Tibial nerve (tissue), 4 donors: Measurements from ENCODE around the gene CYLC2. TPM values are rescaled to one million over a fixed set of nuclear protein-coding genes. Genes with fewer than 3 reads are reported as not detected.

Source experiments
- DNase-seq, 2 donors: peaks; one replicate each; pipeline ENCODE4 v3.0.0-alpha.2; 2019; ENCODE audit warnings: low spot score in 2 of 2
- H3K27ac ChIP-seq, 4 donors: fragments of 200-600 bp; sonication (generic) in 3 of 4; one replicate each; pipeline ENCODE4 v1.5.1; 2017 to 2019; ENCODE audit warnings: mild to moderate bottlenecking in 1 of 4
- H3K27me3 ChIP-seq, 2 donors: fragments of 200-600 bp; sonication (generic) in 1 of 2; one replicate each; pipeline versions ENCODE4 v1.5.1 to v1.6.0; 2017 to 2019
- H3K36me3 ChIP-seq, 3 donors: fragments of 200-600 bp; sonication (generic); one replicate each; pipeline ENCODE4 v1.5.1; 2018 to 2019
- H3K4me1 ChIP-seq, 4 donors: fragments of 200-600 bp; sonication (generic) in 3 of 4; one replicate each; pipeline ENCODE4 v1.5.1; 2017 to 2019
- H3K4me3 ChIP-seq, 4 donors: fragments of 200-600 bp; sonication (generic) in 3 of 4; one replicate each; pipeline ENCODE4 v1.5.1; 2017 to 2019; ENCODE audit warnings: mild to moderate bottlenecking in 1 of 4, moderate library complexity in 1 of 4
- H3K9me3 ChIP-seq, 4 donors: fragments of 200-600 bp; sonication (generic) in 3 of 4; one replicate each; pipeline ENCODE4 v1.5.1; 2017 to 2019
- EP300 ChIP-seq, 2 donors: sonication (generic); formaldehyde crosslinking; IDR thresholded peaks; one replicate each; pipeline ENCODE4 v1.6.1; 2017; ENCODE audit warnings: antibody characterized with exemption in 2 of 2, mild to moderate bottlenecking in 1 of 2
- POLR2A ChIP-seq, 2 donors: fragments of 450-650 bp; IDR thresholded peaks; one replicate each; pipeline ENCODE4 v1.6.1; 2017; ENCODE audit warnings: antibody characterized with exemption in 2 of 2, mild to moderate bottlenecking in 2 of 2, moderate library complexity in 2 of 2
- WGBS, 2 donors: methylation state at CpG; one replicate each; pipeline ENCODE4 v1.1.5; 2018; 5-methylcytosine and 5-hydroxymethylcytosine counted together
- small RNA-seq: library from RNA; depleted of rRNA; stranded (forward); fragments of <200 nt; gene quantifications from one replicate; pipeline ENCODE3, GENCODE V24; 2016
- total RNA-seq, 4 donors: library from RNA; depleted of rRNA; stranded (reverse); fragments of >200 nt; gene quantifications; one replicate each; pipeline ENCODE4 v1.1.0, GENCODE V29; 2016
- TF ChIP-seq, protein P1 (sequence below), 5 experiments: fragments of 200-600 bp in 3 of 5; fragments of 450-650 bp in 2 of 5; sonication (generic) in 3 of 5; IDR thresholded peaks; one replicate each; pipeline ENCODE4 v1.5.1; 2016 to 2019; ENCODE audit warnings: antibody characterized with exemption in 5 of 5, mild to moderate bottlenecking in 3 of 5, moderate library complexity in 2 of 5

Gene CYLC2
- total RNA-seq, 4 donors from 2014 or later: not detected

DNA sequence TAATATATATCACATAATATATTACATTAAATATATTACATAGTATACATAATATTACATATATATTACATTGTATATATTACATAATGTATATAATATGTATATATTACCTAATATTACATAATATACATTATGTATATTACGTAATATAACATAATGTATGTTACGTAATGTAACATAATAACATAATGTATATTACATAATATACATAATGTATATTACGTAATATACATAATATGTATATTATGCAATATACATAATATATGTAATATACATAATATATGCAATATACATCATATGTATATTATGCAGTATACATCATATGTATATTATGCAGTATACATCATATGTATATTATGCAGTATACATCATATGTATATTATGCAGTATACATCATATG is 19.1 kb downstream of the CYLC2 start:
- WGBS, 2 donors: 100% methylated on average over 2 to 3 of the region's 3 CpGs
- H3K36me3 ChIP-seq: no peaks in the 10 kb centered on the region

GRCh38 chr9:103025796-103026195 is 30.7 kb downstream of the CYLC2 start:
- H3K4me3 ChIP-seq: no peak overlapping the region
- H3K9me3 ChIP-seq: peaks cover 0 to 7% (median 0%) of the 10 kb centered on the region in 4 donors
- TF ChIP-seq EP300 (IDR thresholded peaks at IDR 0.05) (no peak), POLR2A (IDR thresholded peaks at IDR 0.05) (no peak)
- TF ChIP-seq, protein P1, sequence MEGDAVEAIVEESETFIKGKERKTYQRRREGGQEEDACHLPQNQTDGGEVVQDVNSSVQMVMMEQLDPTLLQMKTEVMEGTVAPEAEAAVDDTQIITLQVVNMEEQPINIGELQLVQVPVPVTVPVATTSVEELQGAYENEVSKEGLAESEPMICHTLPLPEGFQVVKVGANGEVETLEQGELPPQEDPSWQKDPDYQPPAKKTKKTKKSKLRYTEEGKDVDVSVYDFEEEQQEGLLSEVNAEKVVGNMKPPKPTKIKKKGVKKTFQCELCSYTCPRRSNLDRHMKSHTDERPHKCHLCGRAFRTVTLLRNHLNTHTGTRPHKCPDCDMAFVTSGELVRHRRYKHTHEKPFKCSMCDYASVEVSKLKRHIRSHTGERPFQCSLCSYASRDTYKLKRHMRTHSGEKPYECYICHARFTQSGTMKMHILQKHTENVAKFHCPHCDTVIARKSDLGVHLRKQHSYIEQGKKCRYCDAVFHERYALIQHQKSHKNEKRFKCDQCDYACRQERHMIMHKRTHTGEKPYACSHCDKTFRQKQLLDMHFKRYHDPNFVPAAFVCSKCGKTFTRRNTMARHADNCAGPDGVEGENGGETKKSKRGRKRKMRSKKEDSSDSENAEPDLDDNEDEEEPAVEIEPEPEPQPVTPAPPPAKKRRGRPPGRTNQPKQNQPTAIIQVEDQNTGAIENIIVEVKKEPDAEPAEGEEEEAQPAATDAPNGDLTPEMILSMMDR (IDR thresholded peaks at IDR 0.05): no peak
- H3K4me1 ChIP-seq: no peaks in the 10 kb centered on the region
- no peak overlapping the region for H3K27ac ChIP-seq
- no peaks in the 10 kb centered on the region for H3K27me3 ChIP-seq
- 25 to 34% methylated on average over 2 of the region's 2 CpGs for WGBS, 2 donors
- no peaks in the 10 kb centered on the region for H3K36me3 ChIP-seq
- no peak for DNase-seq

More for the DNA sequence above, 19.1 kb downstream of the CYLC2 start:
- H3K4me1 ChIP-seq: no peaks in the 10 kb centered on the region
- H3K27me3 ChIP-seq: no peaks in the 10 kb centered on the region
- H3K4me3 ChIP-seq: no peak overlapping the region
- no peak for TF ChIP-seq POLR2A (IDR thresholded peaks at IDR 0.05)
- TF ChIP-seq EP300 (IDR thresholded peaks at IDR 0.05): no peak
- TF ChIP-seq, protein P1 (IDR thresholded peaks at IDR 0.05): no peak
- no peak overlapping the region for H3K27ac ChIP-seq
- no peak for DNase-seq
- no peaks in the 10 kb centered on the region for H3K9me3 ChIP-seq

DNA sequence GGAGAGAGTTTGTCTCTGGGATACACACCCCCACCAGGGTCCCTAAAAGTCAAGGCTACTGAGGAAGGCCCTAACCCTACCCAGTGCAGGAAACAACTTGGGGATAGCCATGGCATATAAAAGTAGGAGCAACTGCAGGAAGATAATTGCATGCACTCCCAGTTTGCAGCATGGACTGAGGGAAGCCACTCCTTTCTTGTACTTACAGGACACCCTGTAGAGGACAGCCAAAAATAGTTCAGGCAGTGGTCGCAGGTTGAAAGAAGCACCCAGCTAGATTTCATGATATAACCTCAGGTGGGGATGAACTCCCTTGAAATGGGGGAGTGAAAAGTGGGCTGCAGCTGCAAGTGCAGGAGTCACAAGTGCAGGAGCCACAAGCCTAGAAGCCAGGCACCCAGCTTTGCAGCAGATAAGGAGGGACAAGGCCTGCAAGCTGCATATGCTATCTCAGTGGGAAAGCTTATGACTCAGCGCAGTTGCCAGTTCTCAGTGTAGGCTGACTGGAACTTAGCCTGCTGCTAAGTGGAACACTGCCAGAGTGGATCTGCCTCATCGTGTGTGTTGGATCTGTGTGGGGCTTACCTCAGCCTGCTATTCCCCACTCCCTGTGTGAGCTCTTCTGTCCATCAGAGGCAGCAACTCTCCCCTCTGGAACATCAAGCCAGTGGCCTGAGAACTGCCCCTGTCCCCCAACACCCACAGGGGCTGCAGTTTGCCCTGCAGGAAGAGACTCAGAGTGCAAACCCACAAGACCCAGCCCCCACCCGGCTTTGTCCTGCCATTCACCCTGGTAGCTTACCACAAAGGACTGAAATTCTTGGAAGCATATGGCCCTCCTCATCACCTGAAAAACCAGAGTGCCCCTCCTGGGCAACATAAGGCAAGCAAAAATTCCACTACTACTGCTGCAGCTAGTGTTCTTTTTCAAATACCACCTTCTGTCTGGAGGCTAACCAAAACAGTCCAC is 42.7 kb downstream of the CYLC2 start:
- H3K4me1 ChIP-seq: no peaks in the 10 kb centered on the region
- no peak overlapping the region for H3K4me3 ChIP-seq
- no peaks in the 10 kb centered on the region for H3K36me3 ChIP-seq
- H3K27me3 ChIP-seq: no peaks in the 10 kb centered on the region
- no peaks in the 10 kb centered on the region for H3K9me3 ChIP-seq
- DNase-seq: no peak
- no peak for TF ChIP-seq EP300 (IDR thresholded peaks at IDR 0.05)
- no peak for TF ChIP-seq POLR2A (IDR thresholded peaks at IDR 0.05)
- H3K27ac ChIP-seq: no peak overlapping the region
- 70 to 78% methylated on average over 4 of the region's 4 CpGs for WGBS, 2 donors

GRCh38 chr9:103041961-103042360 is 46.8 kb downstream of the CYLC2 start:
- Histone ChIP-seq H3K4me1 (no peaks in the 10 kb centered on the region), H3K36me3 (no peaks in the 10 kb centered on the region), H3K27ac (no peak overlapping the region), H3K4me3 (no peak overlapping the region), H3K27me3 (no peaks in the 10 kb centered on the region), H3K9me3 (no peaks in the 10 kb centered on the region)
- DNase-seq: no peak
- WGBS, 2 donors: 73 to 76% methylated on average over 3 of the region's 3 CpGs
- TF ChIP-seq POLR2A (IDR thresholded peaks at IDR 0.05): no peak
- TF ChIP-seq, protein P1 (IDR thresholded peaks at IDR 0.05): no peak
- TF ChIP-seq EP300 (IDR thresholded peaks at IDR 0.05): no peak

Small RNA genes within 50 kb of the gene (small RNA-seq; reads per million reads assigned to genes)
- gene AL589823.1: not detected
